Liver (tissue), 9 donors: ENCODE results near the gene NFIB. TPM values are rescaled to one million over a fixed set of nuclear protein-coding genes. Genes with fewer than 3 reads are reported as not detected.
A peak's percentile ranks its signal among the peaks of the same experiment; 100 is the strongest.

Experiments
- DNase-seq: peaks from one replicate; pipeline ENCODE4 v3.0.0-alpha.2; 2017; ENCODE audit warnings: low spot score
- H3K27ac ChIP-seq, 2 donors: one replicate each; pipeline ENCODE4 v1.7.0; 2013; ENCODE audit warnings: inconsistent platforms in 2 of 2, low read length in 2 of 2, control low read depth in 1 of 2, low read depth in 1 of 2, mild to moderate bottlenecking in 1 of 2
- H3K27me3 ChIP-seq, 4 donors: one replicate each; pipeline versions ENCODE4 v1.6.1 to v1.7.0; 2013; ENCODE audit warnings: low read length in 3 of 4, inconsistent platforms in 1 of 4, mild to moderate bottlenecking in 1 of 4, moderate library complexity in 1 of 4; ENCODE audit not compliant: control insufficient read depth in 4 of 4, insufficient read depth in 4 of 4
- H3K36me3 ChIP-seq, 4 donors: one replicate each; pipeline versions ENCODE4 v1.6.1 to v1.7.0; 2013; ENCODE audit warnings: low read length in 3 of 4, mild to moderate bottlenecking in 3 of 4, low read depth in 1 of 4, moderate library complexity in 1 of 4; ENCODE audit not compliant: control insufficient read depth in 4 of 4, insufficient read depth in 3 of 4
- H3K4me1 ChIP-seq, 4 donors: one replicate each; pipeline versions ENCODE4 v1.6.1 to v1.7.0; 2013; ENCODE audit warnings: low read length in 3 of 4, mild to moderate bottlenecking in 3 of 4, moderate library complexity in 1 of 4; ENCODE audit not compliant: control insufficient read depth in 4 of 4, insufficient read depth in 4 of 4
- H3K4me3 ChIP-seq, 3 donors: one replicate each; pipeline versions ENCODE4 v1.6.1 to v1.7.0; 2013; ENCODE audit warnings: low read length in 3 of 3, control low read depth in 1 of 3, low read depth in 1 of 3, mild to moderate bottlenecking in 1 of 3
- H3K9ac ChIP-seq, 2 donors: one replicate each; pipeline ENCODE4 v1.7.0; 2013; ENCODE audit warnings: low read length in 2 of 2, mild to moderate bottlenecking in 2 of 2, moderate library complexity in 2 of 2, control low read depth in 1 of 2, low read depth in 1 of 2
- H3K9me3 ChIP-seq, 4 donors: one replicate each; pipeline versions ENCODE4 v1.6.1 to v1.7.0; 2013; ENCODE audit warnings: low read length in 3 of 4; ENCODE audit not compliant: control insufficient read depth in 4 of 4
- EGR1 ChIP-seq, 2 donors: IDR thresholded peaks; 2 replicates each; pipeline ENCODE4 v1.6.1; 2016 to 2018; ENCODE audit warnings: antibody characterized with exemption in 2 of 2, low read depth in 2 of 2
- FOXA1 ChIP-seq: IDR thresholded peaks from 2 replicates; pipeline ENCODE4 v1.6.1; 2016; ENCODE audit warnings: antibody characterized with exemption
- FOXA2 ChIP-seq: IDR thresholded peaks from 2 replicates; pipeline ENCODE4 v1.6.1; 2016; ENCODE audit warnings: antibody characterized with exemption
- GABPA ChIP-seq, 2 donors: IDR thresholded peaks in 1 of 2; conservative IDR thresholded peaks in 1 of 2; 2 replicates each; pipeline ENCODE4 v1.6.1; 2016; ENCODE audit warnings: antibody characterized with exemption in 2 of 2, mild to moderate bottlenecking in 1 of 2, moderate library complexity in 1 of 2
- HNF4G ChIP-seq: IDR thresholded peaks from 2 replicates; pipeline ENCODE4 v1.6.1; 2016; ENCODE audit warnings: antibody characterized with exemption
- JUND ChIP-seq, 2 donors: IDR thresholded peaks; 2 replicates each; pipeline ENCODE4 v1.6.1; 2016; ENCODE audit warnings: antibody characterized with exemption in 2 of 2
- MAX ChIP-seq: IDR thresholded peaks from 2 replicates; pipeline ENCODE4 v1.6.1; 2016; ENCODE audit warnings: antibody characterized with exemption
- RAD21 ChIP-seq, 2 donors: IDR thresholded peaks; 2 replicates each; pipeline ENCODE4 v1.6.1; 2016; ENCODE audit warnings: antibody characterized with exemption in 2 of 2, mild to moderate bottlenecking in 2 of 2
- RXRA ChIP-seq, 2 donors: IDR thresholded peaks; 2 replicates each; pipeline ENCODE4 v1.6.1; 2017 to 2018; ENCODE audit warnings: antibody characterized with exemption in 2 of 2, mild to moderate bottlenecking in 1 of 2
- SP1 ChIP-seq: IDR thresholded peaks from 2 replicates; pipeline ENCODE4 v1.6.1; 2018; ENCODE audit warnings: antibody characterized with exemption, mild to moderate bottlenecking
- YY1 ChIP-seq: IDR thresholded peaks from 2 replicates; pipeline ENCODE4 v1.6.1; 2016; ENCODE audit warnings: antibody characterized with exemption, mild to moderate bottlenecking
- ZBTB33 ChIP-seq: IDR thresholded peaks from 2 replicates; pipeline ENCODE4 v1.6.1; 2016; ENCODE audit warnings: antibody characterized with exemption
- WGBS: extraction: QIAGEN DNeasy Blood & Tissue Kit; methylation state at CpG from one replicate; pipeline ENCODE4 v1.1.7; 2013; 5-methylcytosine and 5-hydroxymethylcytosine counted together
- polyA plus RNA-seq, 2 donors: library from polyadenylated mRNA; stranded (reverse) in 1 of 2; unstranded in 1 of 2; fragments of 200-250 nt in 1 of 2; fragments of >200 nt in 1 of 2; fragmentation: Nextera tagmentation in 1 of 2; extraction: Ambion mirVana in 1 of 2; gene quantifications; one replicate each; pipeline versions ENCODE4 v1.2.1 to v1.2.3, GENCODE V29; 2013 to 2015
- total RNA-seq, 2 donors: library from RNA; depleted of rRNA; stranded (reverse); fragments of >200 nt; gene quantifications; one replicate each; pipeline ENCODE4 v1.2.3, GENCODE V29; 2014
- TF ChIP-seq, protein P1 (sequence below): IDR thresholded peaks from 2 replicates; pipeline ENCODE4 v1.6.1; 2016; ENCODE audit warnings: antibody characterized with exemption
- donor health status: healthy.
- donor health status: healthy.
- donor health status: healthy.
- donor health status: healthy.
- donor health status: healthy.

NFIB gene
- total RNA-seq: 10 to 100 TPM in 1 of 2 donors, 1 to 10 TPM in 1; 3.2 to 23.2 TPM
- 10 to 100 TPM in 1 of 2 donors, 1 to 10 TPM in 1; 4.2 to 11.7 TPM for polyA plus RNA-seq

- Histone ChIP-seq H3K36me3 (no peaks in the 10 kb centered on the region), H3K9ac (peak within 1 kb of the TSS; percentile 86 to 98), H3K27me3 (no peaks in the 10 kb centered on the region), H3K4me1 (peaks cover 7 to 45% (median 27%) of the 10 kb centered on the region in 4 donors), H3K9me3 (no peaks in the 10 kb centered on the region), H3K4me3 (peak within 1 kb of the TSS; percentile 83 to 95 (median 91)), H3K27ac (peak within 1 kb of the TSS; percentile 98 to 99)
- 1% methylated on average over 62 of the region's 63 CpGs for WGBS
- TF ChIP-seq RAD21 (IDR thresholded peaks at IDR 0.05) (no peak), FOXA2 (no peak)
- DNase-seq: peak; percentile 48
These were observed at the start of gene NFIB for GRCh38 chr9:14313951-14314423. NFIB (minus strand) TSS chr9:14314141; CDS start chr9:14313511, 630 bp downstream.

GRCh38 chr9:14362175-14362574 is 48.2 kb upstream of the NFIB start:
- Histone ChIP-seq H3K27ac (no peak overlapping the region), H3K4me1 (no peaks in the 10 kb centered on the region), H3K36me3 (no peaks in the 10 kb centered on the region), H3K4me3 (no peak overlapping the region), H3K9me3 (no peaks in the 10 kb centered on the region), H3K27me3 (no peaks in the 10 kb centered on the region), H3K9ac (no peak overlapping the region)
- 94% methylated on average over 1 of the region's 1 CpG for WGBS
- no peak for TF ChIP-seq JUND (IDR thresholded peaks at IDR 0.05)
- no peak for TF ChIP-seq HNF4G
- DNase-seq: no peak

DNA sequence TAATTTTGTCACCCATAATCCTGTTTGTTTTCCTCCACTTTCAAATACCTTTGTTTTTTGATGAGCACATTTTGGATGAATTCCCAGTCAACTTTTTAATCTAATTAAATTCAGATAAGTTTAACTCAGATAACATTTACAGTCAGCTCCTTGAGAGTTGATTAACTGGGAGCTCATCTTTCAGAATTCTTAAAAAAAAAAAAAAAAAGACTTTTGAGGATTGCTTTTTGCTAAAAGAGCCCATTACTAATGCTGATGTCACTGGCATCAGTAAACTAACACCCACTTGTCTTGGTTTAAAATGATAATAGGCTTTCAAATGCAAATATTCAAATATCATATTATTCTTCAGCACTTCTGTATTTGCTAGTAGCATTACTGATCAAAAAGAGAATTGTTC is 47.1 kb upstream of the NFIB start:
- no peak overlapping the region for H3K4me3 ChIP-seq

More for the DNA sequence above, 47.1 kb upstream of the NFIB start:
- Histone ChIP-seq H3K36me3 (no peaks in the 10 kb centered on the region), H3K4me1 (no peaks in the 10 kb centered on the region), H3K9ac (no peak overlapping the region), H3K27me3 (no peaks in the 10 kb centered on the region), H3K27ac (no peak overlapping the region), H3K9me3 (no peaks in the 10 kb centered on the region)
- no peak for DNase-seq
- TF ChIP-seq, protein P1, sequence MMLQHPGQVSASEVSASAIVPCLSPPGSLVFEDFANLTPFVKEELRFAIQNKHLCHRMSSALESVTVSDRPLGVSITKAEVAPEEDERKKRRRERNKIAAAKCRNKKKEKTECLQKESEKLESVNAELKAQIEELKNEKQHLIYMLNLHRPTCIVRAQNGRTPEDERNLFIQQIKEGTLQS: no peak
- TF ChIP-seq YY1 (no peak), SP1 (no peak), MAX (no peak), RXRA (IDR thresholded peaks at IDR 0.05) (no peak), RAD21 (IDR thresholded peaks at IDR 0.05) (no peak), EGR1 (IDR thresholded peaks at IDR 0.05; ENCODE audit: low read depth in 2 of 2) (no peak), GABPA (IDR thresholded peaks at IDR 0.05 in 1 of 2, conservative IDR thresholded peaks at IDR 0.05 in 1 of 2) (no peak), FOXA1 (no peak), ZBTB33 (no peak), HNF4G (no peak), JUND (IDR thresholded peaks at IDR 0.05) (no peak)
